ENCODE data around the gene CLN3.
"Not testable (repeated sequence)": the region's sequence is repeated elsewhere in the genome, so short reads cannot be mapped to it uniquely, and the experiment has no call there.

The CLN3 gene

GRCh38 chr16:28514246-28514645 lies 22.4 kb upstream of the CLN3 start:
- H3K4me3 ChIP-seq (ENCODE audit: low read depth, low read length): no peak overlapping the region

GRCh38 chr16:28513484-28514181 lies 21.8 kb upstream of the CLN3 start:
- H3K4me3 ChIP-seq (ENCODE audit: low read depth, low read length): no peak overlapping the region

- no peak overlapping the region for H3K4me3 ChIP-seq (ENCODE audit: low read depth, low read length)
Measured at GRCh38 chr16:28511801-28512789, 20.2 kb upstream of the CLN3 start.

- no peak overlapping the region for H3K4me3 ChIP-seq (ENCODE audit: low read depth, low read length)
Measured at GRCh38 chr16:28511031-28511430, 19.2 kb upstream of the CLN3 start.

GRCh38 chr16:28505489-28506137 lies 13.7 kb upstream of the CLN3 start:
- H3K4me3 ChIP-seq (ENCODE audit: low read depth, low read length): no peak overlapping the region

GRCh38 chr16:28504707-28505404 lies 13.0 kb upstream of the CLN3 start:
- no peak overlapping the region for H3K4me3 ChIP-seq (ENCODE audit: low read depth, low read length)

GRCh38 chr16:28503470-28504259 lies 11.8 kb upstream of the CLN3 start:
- no peak overlapping the region for H3K4me3 ChIP-seq (ENCODE audit: low read depth, low read length)

- no peak overlapping the region for H3K4me3 ChIP-seq (ENCODE audit: low read depth, low read length)
Measured at GRCh38 chr16:28502290-28502689, 10.4 kb upstream of the CLN3 start.

- H3K4me3 ChIP-seq (ENCODE audit: low read depth, low read length): no peak overlapping the region
Measured at GRCh38 chr16:28501258-28502232, 9.7 kb upstream of the CLN3 start.

GRCh38 chr16:28500476-28501180 lies 8.8 kb upstream of the CLN3 start:
- not testable (repeated sequence) for H3K4me3 ChIP-seq (ENCODE audit: low read depth, low read length)

- no peak overlapping the region for H3K4me3 ChIP-seq (ENCODE audit: low read depth, low read length)
Measured at GRCh38 chr16:28499854-28500253, 8.0 kb upstream of the CLN3 start.

GRCh38 chr16:28498666-28499381 lies 7.0 kb upstream of the CLN3 start:
- no peak overlapping the region for H3K4me3 ChIP-seq (ENCODE audit: low read depth, low read length)

GRCh38 chr16:28497861-28498599 lies 6.2 kb upstream of the CLN3 start:
- H3K4me3 ChIP-seq (ENCODE audit: low read depth, low read length): no peak overlapping the region

GRCh38 chr16:28497386-28497785 lies 5.5 kb upstream of the CLN3 start:
- no peak overlapping the region for H3K4me3 ChIP-seq (ENCODE audit: low read depth, low read length)

- no peak overlapping the region for H3K4me3 ChIP-seq (ENCODE audit: low read depth, low read length)
Measured at GRCh38 chr16:28496844-28497243, 5.0 kb upstream of the CLN3 start.

- no peak overlapping the region for H3K4me3 ChIP-seq (ENCODE audit: low read depth, low read length)
Measured at GRCh38 chr16:28495795-28496749, 4.2 kb upstream of the CLN3 start.
